GM12878 (cell line): Measurements from ENCODE around the gene SYPL1.

Experiments used
- HCFC1 ChIP-seq: fragments of 150-350 bp; IDR thresholded peaks from 2 replicates; pipeline ENCODE4 v1.6.1; 2014; ENCODE audit warnings: low read length
- KDM1A ChIP-seq: fragments of 200-600 bp; sonication (generic); IDR thresholded peaks from 2 replicates; pipeline ENCODE4 v1.6.1; 2016; ENCODE audit warnings: borderline replicate concordance
- POLR2AphosphoS5 ChIP-seq: IDR thresholded peaks from 2 replicates; pipeline ENCODE4 v1.6.1; 2011; ENCODE audit warnings: mild to moderate bottlenecking, low read length, inconsistent platforms
- RFX5 ChIP-seq: IDR thresholded peaks from 2 replicates; pipeline ENCODE4 v1.6.1; 2011; ENCODE audit warnings: low read depth, low read length, improper control_type of control experiment
- SP1 ChIP-seq: IDR thresholded peaks from one replicate; pipeline ENCODE4 v1.6.1; 2011; ENCODE audit warnings: low read depth, low read length
- TCF12 ChIP-seq: IDR thresholded peaks from 2 replicates; pipeline ENCODE4 v1.6.1; 2011; ENCODE audit warnings: low read depth, mild to moderate bottlenecking, low read length
- TF ChIP-seq, protein P1 (sequence below), 3 experiments: IDR thresholded peaks in 2 of 3; conservative IDR thresholded peaks in 1 of 3; 2 replicates each; pipeline ENCODE4 v1.5.1; 2011; ENCODE audit warnings: low read depth in 3 of 3, low read length in 3 of 3, mild to moderate bottlenecking in 3 of 3, control low read depth in 2 of 3, moderate library complexity in 2 of 3, inconsistent platforms in 1 of 3, mixed read lengths in 1 of 3; ENCODE audit not compliant: control insufficient read depth in 2 of 3, insufficient read depth in 1 of 3; ENCODE audit errors: extremely low read depth in 1 of 3
- TF ChIP-seq, protein P2 (sequence below): IDR thresholded peaks from 2 replicates; pipeline ENCODE4 v1.6.1; 2012; ENCODE audit warnings: mild to moderate bottlenecking, low read depth, low read length

DNA sequence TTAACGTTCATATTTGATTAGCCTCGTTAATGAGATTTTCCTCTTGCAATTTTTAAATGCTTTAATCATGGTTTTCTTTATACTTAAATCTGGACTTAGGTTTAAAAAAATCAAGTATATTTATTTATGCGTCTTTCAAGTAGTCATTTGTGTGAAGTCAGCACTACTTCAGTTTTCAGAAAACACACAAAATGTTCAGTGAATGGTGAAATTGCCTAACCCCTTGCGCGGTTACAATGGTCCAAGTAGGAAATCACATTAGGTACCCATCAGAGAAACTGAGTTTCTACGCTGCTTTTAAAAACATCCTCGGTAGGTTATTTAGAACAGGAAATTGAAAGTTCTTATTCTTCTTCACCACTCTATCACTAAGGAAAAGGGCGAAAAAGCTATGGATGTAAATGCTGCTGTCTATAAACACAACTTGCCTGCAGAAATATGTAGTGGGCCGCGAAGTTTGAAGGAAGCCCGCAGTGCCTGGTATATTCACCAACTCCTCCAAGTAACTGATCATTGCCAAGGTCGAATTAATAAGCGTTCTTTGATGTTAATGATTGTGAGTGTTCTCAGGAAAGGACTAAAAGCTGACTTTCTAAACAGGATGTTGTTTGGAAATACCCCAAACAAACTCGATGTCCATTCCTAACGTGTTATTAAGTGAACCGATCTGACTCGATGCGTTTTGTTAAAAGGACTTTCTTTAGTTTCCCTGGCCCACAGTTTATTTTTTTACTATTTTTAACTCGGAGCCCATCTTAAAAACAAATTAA, 1.0 kb downstream of the SYPL1 start:
- TF ChIP-seq TCF12 (no peak), HCFC1 (no peak), RFX5 (no peak), POLR2AphosphoS5 (no peak), KDM1A (no peak), SP1 (no peak)
- TF ChIP-seq, protein P1, sequence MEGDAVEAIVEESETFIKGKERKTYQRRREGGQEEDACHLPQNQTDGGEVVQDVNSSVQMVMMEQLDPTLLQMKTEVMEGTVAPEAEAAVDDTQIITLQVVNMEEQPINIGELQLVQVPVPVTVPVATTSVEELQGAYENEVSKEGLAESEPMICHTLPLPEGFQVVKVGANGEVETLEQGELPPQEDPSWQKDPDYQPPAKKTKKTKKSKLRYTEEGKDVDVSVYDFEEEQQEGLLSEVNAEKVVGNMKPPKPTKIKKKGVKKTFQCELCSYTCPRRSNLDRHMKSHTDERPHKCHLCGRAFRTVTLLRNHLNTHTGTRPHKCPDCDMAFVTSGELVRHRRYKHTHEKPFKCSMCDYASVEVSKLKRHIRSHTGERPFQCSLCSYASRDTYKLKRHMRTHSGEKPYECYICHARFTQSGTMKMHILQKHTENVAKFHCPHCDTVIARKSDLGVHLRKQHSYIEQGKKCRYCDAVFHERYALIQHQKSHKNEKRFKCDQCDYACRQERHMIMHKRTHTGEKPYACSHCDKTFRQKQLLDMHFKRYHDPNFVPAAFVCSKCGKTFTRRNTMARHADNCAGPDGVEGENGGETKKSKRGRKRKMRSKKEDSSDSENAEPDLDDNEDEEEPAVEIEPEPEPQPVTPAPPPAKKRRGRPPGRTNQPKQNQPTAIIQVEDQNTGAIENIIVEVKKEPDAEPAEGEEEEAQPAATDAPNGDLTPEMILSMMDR (IDR thresholded peaks at IDR 0.05 in 2 of 3, conservative IDR thresholded peaks at IDR 0.05 in 1 of 3; ENCODE audit: control insufficient read depth in 2 of 3, extremely low read depth in 1 of 3, insufficient read depth in 1 of 3, low read depth in 3 of 3, low read length in 3 of 3): no peak
- TF ChIP-seq, protein P2, sequence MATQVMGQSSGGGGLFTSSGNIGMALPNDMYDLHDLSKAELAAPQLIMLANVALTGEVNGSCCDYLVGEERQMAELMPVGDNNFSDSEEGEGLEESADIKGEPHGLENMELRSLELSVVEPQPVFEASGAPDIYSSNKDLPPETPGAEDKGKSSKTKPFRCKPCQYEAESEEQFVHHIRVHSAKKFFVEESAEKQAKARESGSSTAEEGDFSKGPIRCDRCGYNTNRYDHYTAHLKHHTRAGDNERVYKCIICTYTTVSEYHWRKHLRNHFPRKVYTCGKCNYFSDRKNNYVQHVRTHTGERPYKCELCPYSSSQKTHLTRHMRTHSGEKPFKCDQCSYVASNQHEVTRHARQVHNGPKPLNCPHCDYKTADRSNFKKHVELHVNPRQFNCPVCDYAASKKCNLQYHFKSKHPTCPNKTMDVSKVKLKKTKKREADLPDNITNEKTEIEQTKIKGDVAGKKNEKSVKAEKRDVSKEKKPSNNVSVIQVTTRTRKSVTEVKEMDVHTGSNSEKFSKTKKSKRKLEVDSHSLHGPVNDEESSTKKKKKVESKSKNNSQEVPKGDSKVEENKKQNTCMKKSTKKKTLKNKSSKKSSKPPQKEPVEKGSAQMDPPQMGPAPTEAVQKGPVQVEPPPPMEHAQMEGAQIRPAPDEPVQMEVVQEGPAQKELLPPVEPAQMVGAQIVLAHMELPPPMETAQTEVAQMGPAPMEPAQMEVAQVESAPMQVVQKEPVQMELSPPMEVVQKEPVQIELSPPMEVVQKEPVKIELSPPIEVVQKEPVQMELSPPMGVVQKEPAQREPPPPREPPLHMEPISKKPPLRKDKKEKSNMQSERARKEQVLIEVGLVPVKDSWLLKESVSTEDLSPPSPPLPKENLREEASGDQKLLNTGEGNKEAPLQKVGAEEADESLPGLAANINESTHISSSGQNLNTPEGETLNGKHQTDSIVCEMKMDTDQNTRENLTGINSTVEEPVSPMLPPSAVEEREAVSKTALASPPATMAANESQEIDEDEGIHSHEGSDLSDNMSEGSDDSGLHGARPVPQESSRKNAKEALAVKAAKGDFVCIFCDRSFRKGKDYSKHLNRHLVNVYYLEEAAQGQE: no peak
